H1 (cell line): ENCODE data around the gene PCDHB7. TPM values are rescaled to one million over a fixed set of nuclear protein-coding genes. Genes with fewer than 3 reads are reported as not detected.

Experiments used
- CEBPB ChIP-seq: IDR thresholded peaks from 2 replicates; pipeline ENCODE4 v1.6.1; 2012; ENCODE audit warnings: low read depth, low read length
- polyA plus RNA-seq, 7 experiments: library from polyadenylated mRNA; depleted of rRNA in 3 of 7; stranded (reverse) in 5 of 7; unstranded in 2 of 7; fragments of >200 nt in 5 of 7; fragments of 200-250 nt in 2 of 7; gene quantifications; 1 replicate in 5 of 7; 2 replicates in 1 of 7; 4 replicates in 1 of 7; pipeline versions ENCODE4 v1.2.1 to v1.2.3, GENCODE V29; 2011 to 2013; ENCODE audit warnings: missing spikeins in 2 of 7, mixed read lengths in 2 of 7
- total RNA-seq: library from RNA; stranded (reverse); fragmentation: NEBNext Ultra II Directional; extraction: Animal tissue kit (Norgen Biotek cat#: 25700); gene quantifications from 2 replicates; pipeline ENCODE4 v1.2.1, GENCODE V29; 2021

PCDHB7 gene
- total and polyA plus RNA-seq, 2 of the 8 experiments (the other 6 are each of a cell fraction or from before 2014, with no cell fraction given) = 0.17 to 0.19 TPM

DNA sequence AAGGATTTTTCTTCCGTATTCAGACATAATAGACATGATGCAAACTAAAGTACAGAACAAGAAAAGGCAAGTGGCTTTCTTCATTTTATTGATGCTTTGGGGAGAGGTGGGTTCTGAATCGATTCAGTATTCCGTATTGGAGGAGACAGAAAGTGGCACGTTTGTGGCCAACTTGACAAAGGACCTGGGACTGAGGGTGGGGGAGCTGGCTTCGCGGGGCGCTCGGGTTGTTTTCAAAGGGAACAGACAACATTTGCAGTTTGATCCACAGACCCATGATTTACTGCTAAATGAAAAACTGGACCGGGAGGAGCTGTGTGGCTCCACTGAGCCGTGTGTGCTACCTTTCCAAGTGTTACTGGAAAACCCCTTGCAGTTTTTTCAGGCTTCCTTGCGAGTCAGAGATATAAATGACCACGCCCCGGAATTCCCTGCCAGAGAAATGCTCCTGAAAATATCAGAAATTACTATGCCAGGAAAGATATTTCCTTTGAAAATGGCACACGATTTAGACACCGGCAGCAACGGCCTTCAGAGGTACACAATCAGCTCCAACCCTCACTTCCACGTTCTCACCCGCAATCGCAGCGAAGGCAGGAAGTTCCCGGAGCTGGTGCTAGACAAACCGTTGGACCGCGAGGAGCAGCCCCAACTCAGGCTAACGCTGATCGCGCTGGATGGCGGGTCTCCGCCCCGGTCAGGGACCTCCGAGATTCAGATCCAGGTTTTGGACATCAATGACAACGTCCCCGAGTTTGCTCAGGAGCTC is 22.0 kb upstream of the PCDHB7 start (continued):
- TF ChIP-seq CEBPB = no peak
- TF ChIP-seq, all 59 proteins: peak for 0
